ENCODE data around the gene ROR1. TPM values are rescaled to one million over a fixed set of nuclear protein-coding genes. Genes with fewer than 3 reads are reported as not detected.
"Not testable (repeated sequence)": the region's sequence is repeated elsewhere in the genome, so short reads cannot be mapped to it uniquely, and the experiment has no call there.

ROR1 gene
- polyA plus RNA-seq, 1 donor = 8.8 TPM

- DNase-seq (ENCODE audit: low read depth) = no peak
Measured at GRCh38 chr1:63758791-63759190, 15.0 kb upstream of the ROR1 start.

GRCh38 chr1:63759778-63760177 is 14.0 kb upstream of the ROR1 start:
- no peak for DNase-seq (ENCODE audit: low read depth)

- DNase-seq (ENCODE audit: low read depth) = no peak
Measured at GRCh38 chr1:63770381-63770780, 3.4 kb upstream of the ROR1 start.

- no peak for DNase-seq (ENCODE audit: low read depth)
Measured at GRCh38 chr1:63772201-63772600, 1.6 kb upstream of the ROR1 start.

- DNase-seq (ENCODE audit: low read depth) = no peak
Measured at GRCh38 chr1:63772876-63773275, 941 bp upstream of the ROR1 start.

GRCh38 chr1:63773496-63773814 is 362 bp upstream of the ROR1 start:
- no peak for DNase-seq (ENCODE audit: low read depth)

GRCh38 chr1:63774617-63775417 is 1.0 kb downstream of the ROR1 start:
- no peak for DNase-seq (ENCODE audit: low read depth)

GRCh38 chr1:63775418-63776127 is 1.8 kb downstream of the ROR1 start:
- no peak for DNase-seq (ENCODE audit: low read depth)

- no peak for DNase-seq (ENCODE audit: low read depth)
Measured at GRCh38 chr1:63777286-63777685, 3.5 kb downstream of the ROR1 start.

- DNase-seq (ENCODE audit: low read depth) = no peak
Measured at GRCh38 chr1:63777965-63778880, 4.4 kb downstream of the ROR1 start.

- no peak for DNase-seq (ENCODE audit: low read depth)
Measured at GRCh38 chr1:63779338-63780211, 5.8 kb downstream of the ROR1 start.

GRCh38 chr1:63780565-63780964 is 6.7 kb downstream of the ROR1 start:
- no peak for DNase-seq (ENCODE audit: low read depth)

GRCh38 chr1:63782982-63783381 is 9.2 kb downstream of the ROR1 start:
- no peak for DNase-seq (ENCODE audit: low read depth)

GRCh38 chr1:63784083-63784482 is 10.3 kb downstream of the ROR1 start:
- no peak for DNase-seq (ENCODE audit: low read depth)

GRCh38 chr1:63784489-63785390 is 10.9 kb downstream of the ROR1 start:
- no peak for DNase-seq (ENCODE audit: low read depth)

- not testable (repeated sequence) for DNase-seq (ENCODE audit: low read depth)
Measured at GRCh38 chr1:63787270-63787669, 13.5 kb downstream of the ROR1 start.

GRCh38 chr1:63787875-63788274 is 14.1 kb downstream of the ROR1 start:
- DNase-seq (ENCODE audit: low read depth) = no peak

- no peak for DNase-seq (ENCODE audit: low read depth)
Measured at GRCh38 chr1:63789856-63790605, 16.2 kb downstream of the ROR1 start.

- no peak for DNase-seq (ENCODE audit: low read depth)
Measured at GRCh38 chr1:63790989-63791388, 17.2 kb downstream of the ROR1 start.

GRCh38 chr1:63792152-63792551 is 18.3 kb downstream of the ROR1 start:
- DNase-seq (ENCODE audit: low read depth) = no peak

Measured in forelimb muscle (tissue), 1 donor.